GM19467 (cell line): ENCODE measurements around the gene VWA5B1.

Source experiments
- ATAC-seq: cut with Tn5 transposase; IDR thresholded peaks from one replicate; pipeline ENCODE4 v1.9.1; 2021; ENCODE audit warnings: mild to moderate bottlenecking, moderate library complexity; ENCODE audit not compliant: unreplicated experiment

Gene VWA5B1

GRCh38 chr1:20362856-20363255 is 72.2 kb downstream of the VWA5B1 start:
- ATAC-seq: no peak

GRCh38 chr1:20365421-20366055 is 74.9 kb downstream of the VWA5B1 start:
- ATAC-seq: no peak

- no peak for ATAC-seq
Observed at GRCh38 chr1:20366056-20366462, 75.4 kb downstream of the VWA5B1 start.

GRCh38 chr1:20366463-20367115 is 75.9 kb downstream of the VWA5B1 start:
- no peak for ATAC-seq

GRCh38 chr1:20367116-20367585 is 76.5 kb downstream of the VWA5B1 start:
- no peak for ATAC-seq

- no peak for ATAC-seq
Observed at GRCh38 chr1:20367626-20368025, 77.0 kb downstream of the VWA5B1 start.

GRCh38 chr1:20368866-20369470 is 78.3 kb downstream of the VWA5B1 start:
- ATAC-seq: no peak

- ATAC-seq: no peak
Observed at GRCh38 chr1:20370698-20371097, 80.0 kb downstream of the VWA5B1 start.

GRCh38 chr1:20371411-20371810 is 80.7 kb downstream of the VWA5B1 start:
- ATAC-seq: no peak

- no peak for ATAC-seq
Observed at GRCh38 chr1:20371883-20372282, 81.2 kb downstream of the VWA5B1 start.

- ATAC-seq: no peak
Observed at GRCh38 chr1:20372676-20373075, 82.0 kb downstream of the VWA5B1 start.

GRCh38 chr1:20373286-20373685 is 82.6 kb downstream of the VWA5B1 start:
- no peak for ATAC-seq

- ATAC-seq: no peak
Observed at GRCh38 chr1:20373764-20374163, 83.1 kb downstream of the VWA5B1 start.

GRCh38 chr1:20375563-20375962 is 84.9 kb downstream of the VWA5B1 start:
- ATAC-seq: no peak

GRCh38 chr1:20376171-20376570 is 85.5 kb downstream of the VWA5B1 start:
- ATAC-seq: no peak

- no peak for ATAC-seq
Observed at GRCh38 chr1:20376880-20377494, 86.3 kb downstream of the VWA5B1 start.

GRCh38 chr1:20377516-20378270 is 87.0 kb downstream of the VWA5B1 start:
- ATAC-seq: no peak

- ATAC-seq: no peak
Observed at GRCh38 chr1:20379075-20379474, 88.4 kb downstream of the VWA5B1 start.

- ATAC-seq: no peak
Observed at GRCh38 chr1:20380175-20380574, 89.5 kb downstream of the VWA5B1 start.

GRCh38 chr1:20380616-20381035 is 90.0 kb downstream of the VWA5B1 start:
- ATAC-seq: no peak

GRCh38 chr1:20381045-20381641 is 90.5 kb downstream of the VWA5B1 start:
- ATAC-seq: no peak
